Right atrium auricular region (tissue), 2 donors: ENCODE measurements around the gene MAP2K4. TPM values are rescaled to one million over a fixed set of nuclear protein-coding genes. Genes with fewer than 3 reads are reported as not detected.

Source experiments
- DNase-seq: peaks from one replicate; pipeline ENCODE4 v3.0.0-alpha.2; 2019; ENCODE audit warnings: low spot score
- H3K27ac ChIP-seq, 2 donors: fragments of 200-600 bp; sonication (generic); 1 replicate in 1 of 2; 2 replicates in 1 of 2; pipeline ENCODE4 v1.5.1; 2016 to 2019
- H3K27me3 ChIP-seq, 2 donors: fragments of 200-600 bp; sonication (generic); one replicate each; pipeline versions ENCODE4 v1.5.1 to v1.6.0; 2017 to 2019
- H3K36me3 ChIP-seq: fragments of 200-600 bp; sonication (generic); one replicate; pipeline ENCODE4 v1.5.1; 2016
- H3K4me1 ChIP-seq, 2 donors: fragments of 200-600 bp; sonication (generic); one replicate each; pipeline versions ENCODE4 v1.5.1 to v1.6.0; 2017 to 2019
- H3K4me3 ChIP-seq, 2 donors: fragments of 200-600 bp; sonication (generic); 1 replicate in 1 of 2; 2 replicates in 1 of 2; pipeline ENCODE4 v1.5.1; 2017 to 2019; ENCODE audit warnings: mild to moderate bottlenecking in 1 of 2, moderate library complexity in 1 of 2
- H3K9me3 ChIP-seq, 2 donors: fragments of 200-600 bp; sonication (generic); one replicate each; pipeline ENCODE4 v1.5.1; 2019
- total RNA-seq, 2 donors: library from RNA; depleted of rRNA; stranded (reverse); fragments of >200 nt; gene quantifications; one replicate each; pipeline ENCODE4 v1.1.0, GENCODE V29; 2016
- TF ChIP-seq, protein P1 (sequence below), 2 donors: fragments of 200-600 bp; sonication (generic); IDR thresholded peaks; one replicate each; pipeline ENCODE4 v1.5.1; 2019; ENCODE audit warnings: antibody characterized with exemption in 2 of 2

Gene MAP2K4
- total RNA-seq, 2 donors from 2014 or later = 19.8 to 25.2 TPM

DNA sequence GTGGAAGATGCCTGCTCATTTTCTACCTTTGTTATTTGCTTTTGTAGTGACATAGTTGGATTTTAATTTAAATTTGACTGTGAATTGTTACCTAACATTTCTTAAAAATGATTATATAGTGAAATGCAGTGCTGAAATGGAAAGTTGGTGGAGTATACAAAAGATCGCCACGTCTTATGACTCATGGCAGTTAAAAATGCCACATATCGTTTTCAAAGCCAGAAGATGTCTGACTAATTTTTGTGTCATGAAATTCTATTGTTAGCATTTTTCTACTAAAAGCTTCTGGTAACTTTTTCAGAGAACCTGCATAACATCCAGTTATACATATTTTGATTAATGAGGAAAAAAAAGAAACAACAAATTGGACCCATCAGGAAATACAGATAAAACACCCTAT is 20.6 kb downstream of the MAP2K4 start:
- H3K4me1 ChIP-seq = peaks cover 0 to 37% of the 10 kb centered on the region in 2 donors
- no peak overlapping the region for H3K27ac ChIP-seq
- H3K9me3 ChIP-seq = no peaks in the 10 kb centered on the region
- no peak overlapping the region for H3K4me3 ChIP-seq
- DNase-seq = no peak
- no peaks in the 10 kb centered on the region for H3K27me3 ChIP-seq
- H3K36me3 ChIP-seq = no peaks in the 10 kb centered on the region
- TF ChIP-seq, protein P1, sequence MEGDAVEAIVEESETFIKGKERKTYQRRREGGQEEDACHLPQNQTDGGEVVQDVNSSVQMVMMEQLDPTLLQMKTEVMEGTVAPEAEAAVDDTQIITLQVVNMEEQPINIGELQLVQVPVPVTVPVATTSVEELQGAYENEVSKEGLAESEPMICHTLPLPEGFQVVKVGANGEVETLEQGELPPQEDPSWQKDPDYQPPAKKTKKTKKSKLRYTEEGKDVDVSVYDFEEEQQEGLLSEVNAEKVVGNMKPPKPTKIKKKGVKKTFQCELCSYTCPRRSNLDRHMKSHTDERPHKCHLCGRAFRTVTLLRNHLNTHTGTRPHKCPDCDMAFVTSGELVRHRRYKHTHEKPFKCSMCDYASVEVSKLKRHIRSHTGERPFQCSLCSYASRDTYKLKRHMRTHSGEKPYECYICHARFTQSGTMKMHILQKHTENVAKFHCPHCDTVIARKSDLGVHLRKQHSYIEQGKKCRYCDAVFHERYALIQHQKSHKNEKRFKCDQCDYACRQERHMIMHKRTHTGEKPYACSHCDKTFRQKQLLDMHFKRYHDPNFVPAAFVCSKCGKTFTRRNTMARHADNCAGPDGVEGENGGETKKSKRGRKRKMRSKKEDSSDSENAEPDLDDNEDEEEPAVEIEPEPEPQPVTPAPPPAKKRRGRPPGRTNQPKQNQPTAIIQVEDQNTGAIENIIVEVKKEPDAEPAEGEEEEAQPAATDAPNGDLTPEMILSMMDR (IDR thresholded peaks at IDR 0.05) = no peak

DNA sequence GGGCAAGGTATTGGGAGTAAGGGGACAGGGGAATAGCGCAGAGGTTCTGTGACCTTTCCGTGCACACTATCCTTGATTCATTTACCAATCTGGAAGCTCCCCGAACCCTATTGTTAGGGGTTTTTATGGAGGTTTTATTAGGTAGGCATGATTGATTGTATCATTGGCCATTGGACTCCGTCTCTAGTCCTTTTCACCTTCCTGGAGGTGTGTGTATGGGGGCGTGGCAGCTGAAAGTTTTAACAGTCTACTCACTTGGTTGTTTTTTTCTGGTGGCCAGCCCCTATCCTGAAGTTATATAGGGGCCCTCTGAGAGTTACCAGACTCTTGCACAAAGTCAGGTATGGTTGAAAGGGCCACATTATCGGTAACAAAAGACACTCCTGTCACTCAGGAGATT is 23.0 kb downstream of the MAP2K4 start:
- TF ChIP-seq, protein P1 (IDR thresholded peaks at IDR 0.05) = no peak
- Histone ChIP-seq H3K36me3 (no peaks in the 10 kb centered on the region), H3K4me1 (peaks cover 0 to 34% of the 10 kb centered on the region in 2 donors), H3K9me3 (no peaks in the 10 kb centered on the region), H3K27me3 (no peaks in the 10 kb centered on the region), H3K27ac (no peak overlapping the region), H3K4me3 (no peak overlapping the region)
- DNase-seq = no peak

DNA sequence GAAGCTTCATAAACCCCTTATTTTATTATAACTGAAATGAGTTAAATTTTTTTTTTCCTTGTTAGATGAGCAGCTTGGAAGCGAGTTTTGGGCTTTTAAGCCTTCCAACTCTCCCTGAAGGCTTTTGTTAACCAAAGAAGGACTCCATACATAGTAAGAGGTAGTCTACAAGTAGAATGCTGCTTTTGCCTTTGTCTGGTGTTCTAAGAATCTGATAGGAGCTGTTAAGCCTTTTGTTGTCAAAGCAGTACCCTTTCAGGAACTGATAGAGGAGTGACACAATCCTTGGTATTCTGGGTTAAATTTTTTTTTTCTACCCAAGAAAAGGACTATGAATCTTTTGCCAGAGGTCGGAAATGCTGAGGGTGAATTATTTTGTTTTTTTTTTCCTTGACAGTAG is 26.1 kb downstream of the MAP2K4 start:
- Histone ChIP-seq H3K9me3 (no peaks in the 10 kb centered on the region), H3K4me1 (peaks cover 0 to 35% of the 10 kb centered on the region in 2 donors)

DNA sequence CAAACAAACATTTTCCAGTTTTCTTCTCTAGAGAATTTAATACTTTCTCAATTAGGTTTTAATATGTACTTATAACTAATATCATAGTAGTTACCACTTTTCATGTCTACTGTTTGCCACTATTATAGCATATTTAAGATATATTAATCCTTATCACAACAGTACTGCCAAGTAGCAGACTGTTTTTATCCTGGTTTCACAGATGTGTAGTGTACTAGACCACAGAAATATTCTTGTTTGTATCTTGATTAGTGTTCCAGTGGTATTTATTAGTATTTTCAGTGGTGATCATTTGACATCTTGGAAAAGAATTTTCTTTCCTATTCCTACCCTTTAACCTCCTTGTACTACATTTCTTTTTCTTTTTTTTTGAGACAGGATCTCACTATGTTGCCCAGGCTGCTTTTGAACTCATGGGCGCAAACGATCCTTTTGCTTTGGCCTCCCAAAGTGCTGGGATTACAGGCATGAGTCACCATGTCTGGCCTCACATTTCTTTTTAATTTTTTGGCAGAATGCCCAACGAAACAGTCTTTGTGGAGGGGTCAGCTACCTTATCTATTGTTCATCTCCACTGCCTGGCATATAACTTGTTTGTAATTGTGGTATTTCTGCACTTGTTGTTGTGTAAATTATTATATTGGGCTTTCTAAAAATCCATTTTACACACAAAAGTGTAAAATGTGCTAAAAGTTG is 27.2 kb downstream of the MAP2K4 start:
- H3K4me3 ChIP-seq = no peak overlapping the region
- no peak for DNase-seq
- H3K9me3 ChIP-seq = no peaks in the 10 kb centered on the region
- TF ChIP-seq, protein P1 (IDR thresholded peaks at IDR 0.05) = no peak
- no peaks in the 10 kb centered on the region for H3K36me3 ChIP-seq
- H3K27ac ChIP-seq = no peak overlapping the region
- H3K27me3 ChIP-seq = no peaks in the 10 kb centered on the region
- H3K4me1 ChIP-seq = peaks cover 0 to 35% of the 10 kb centered on the region in 2 donors

More for the DNA sequence above, 26.1 kb downstream of the MAP2K4 start:
- DNase-seq = no peak
- TF ChIP-seq, protein P1 (IDR thresholded peaks at IDR 0.05) = no peak
- H3K27me3 ChIP-seq = no peaks in the 10 kb centered on the region
- H3K4me3 ChIP-seq = no peak overlapping the region
- H3K36me3 ChIP-seq = no peaks in the 10 kb centered on the region
- no peak overlapping the region for H3K27ac ChIP-seq

DNA sequence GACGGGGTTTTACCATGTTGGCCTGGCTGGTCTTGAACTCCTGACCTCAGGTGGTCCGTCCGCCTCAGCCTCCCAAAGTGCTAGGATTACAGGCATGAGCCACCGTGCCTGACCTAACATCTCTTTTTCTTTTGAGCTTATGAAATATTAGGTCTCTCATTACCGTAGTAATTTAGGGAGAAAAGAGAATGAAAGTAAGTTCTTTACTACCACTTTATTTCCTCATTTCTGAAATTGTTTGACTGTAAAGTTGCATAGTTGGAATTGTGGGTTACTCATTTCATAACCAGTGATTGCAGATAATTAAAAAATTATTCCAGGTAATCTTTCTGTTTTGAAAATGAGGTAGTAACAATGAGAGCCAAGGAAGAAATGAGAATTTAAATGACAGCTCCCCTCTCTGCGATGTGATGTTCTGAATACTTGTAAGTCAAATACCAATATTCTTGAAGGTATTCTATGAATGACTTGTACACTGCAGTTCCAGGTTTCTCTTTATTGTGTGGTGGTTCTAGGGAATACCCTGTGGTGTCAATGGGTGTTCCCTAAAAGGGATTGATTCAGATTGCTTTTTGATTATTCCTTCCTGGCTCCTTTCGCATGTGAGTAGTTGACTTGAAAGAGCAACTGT is 28.3 kb downstream of the MAP2K4 start:
- H3K27ac ChIP-seq = no peak overlapping the region
- peaks cover 0 to 35% of the 10 kb centered on the region in 2 donors for H3K4me1 ChIP-seq
- H3K36me3 ChIP-seq = no peaks in the 10 kb centered on the region

More for the DNA sequence above, 28.3 kb downstream of the MAP2K4 start:
- DNase-seq = no peak
- Histone ChIP-seq H3K4me3 (no peak overlapping the region), H3K9me3 (no peaks in the 10 kb centered on the region), H3K27me3 (no peaks in the 10 kb centered on the region)
- TF ChIP-seq, protein P1 (IDR thresholded peaks at IDR 0.05) = no peak
